GM21360 (cell line): ENCODE results near the gene PAX8.
"Not testable (repeated sequence)": the region's sequence is repeated elsewhere in the genome, so short reads cannot be mapped to it uniquely, and the experiment has no call there.

Experiments
- ATAC-seq: cut with Tn5 transposase; IDR thresholded peaks from one replicate; pipeline ENCODE4 v1.9.1; 2021; ENCODE audit warnings: mild to moderate bottlenecking, moderate library complexity; ENCODE audit not compliant: unreplicated experiment

Gene PAX8

GRCh38 chr2:113278742-113279139 is at the start of gene PAX8:
Gene PAX8, minus strand, starts transcription at chr2:113278921. Its CDS starts 527 bp downstream, at chr2:113278394.
- no peak for ATAC-seq

GRCh38 chr2:113328043-113328442 is 49.3 kb upstream of the PAX8 start:
- no peak for ATAC-seq

GRCh38 chr2:113325161-113325731 is 46.5 kb upstream of the PAX8 start:
- not testable (repeated sequence) for ATAC-seq

DNA sequence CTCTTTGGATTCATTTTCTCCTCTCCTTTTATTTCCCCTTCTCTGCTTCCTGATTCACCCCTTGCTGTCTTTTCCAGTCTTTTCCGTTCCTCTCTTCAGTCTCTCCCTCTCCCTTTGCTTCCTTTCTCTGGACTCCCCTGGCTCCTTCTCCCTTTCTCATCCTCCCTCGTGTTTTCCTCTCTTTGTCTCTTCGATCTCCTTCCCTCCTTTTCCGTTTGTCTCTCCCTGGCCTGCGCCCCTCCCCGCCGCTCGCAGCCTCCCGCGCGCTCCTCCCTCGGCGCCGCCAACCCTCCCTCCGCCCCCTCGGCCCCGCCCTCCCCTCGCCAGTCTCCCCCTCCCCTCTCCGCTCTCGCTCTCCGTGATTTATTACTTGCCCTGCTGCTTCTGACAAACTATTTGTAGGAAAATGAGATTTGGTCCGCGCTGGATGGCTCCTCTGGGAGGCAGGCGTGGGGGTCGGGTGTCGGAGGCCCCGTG is 46.0 kb upstream of the PAX8 start:
- no peak for ATAC-seq

DNA sequence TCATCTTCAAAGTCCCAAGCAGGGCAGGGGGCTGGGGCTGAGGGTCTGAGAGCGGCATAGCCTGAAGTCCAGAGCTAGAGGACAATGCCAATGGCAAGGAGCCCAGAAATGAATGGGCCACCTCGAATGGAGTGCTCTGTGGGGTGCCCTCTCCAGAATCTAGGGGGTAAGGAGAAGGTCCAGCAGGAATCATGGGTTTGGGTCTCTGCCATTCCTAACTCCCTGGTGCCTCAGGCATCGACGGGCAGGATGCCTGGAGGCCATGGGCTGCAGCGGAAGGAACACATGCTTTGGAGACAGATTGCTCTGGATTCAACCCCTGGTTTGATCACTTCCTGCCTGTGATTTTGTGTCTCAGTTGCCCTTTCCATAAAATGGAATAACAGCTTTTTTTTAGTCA is 44.4 kb upstream of the PAX8 start:
- not testable (repeated sequence) for ATAC-seq

GRCh38 chr2:113320106-113320505 is 41.4 kb upstream of the PAX8 start:
- not testable (repeated sequence) for ATAC-seq

DNA sequence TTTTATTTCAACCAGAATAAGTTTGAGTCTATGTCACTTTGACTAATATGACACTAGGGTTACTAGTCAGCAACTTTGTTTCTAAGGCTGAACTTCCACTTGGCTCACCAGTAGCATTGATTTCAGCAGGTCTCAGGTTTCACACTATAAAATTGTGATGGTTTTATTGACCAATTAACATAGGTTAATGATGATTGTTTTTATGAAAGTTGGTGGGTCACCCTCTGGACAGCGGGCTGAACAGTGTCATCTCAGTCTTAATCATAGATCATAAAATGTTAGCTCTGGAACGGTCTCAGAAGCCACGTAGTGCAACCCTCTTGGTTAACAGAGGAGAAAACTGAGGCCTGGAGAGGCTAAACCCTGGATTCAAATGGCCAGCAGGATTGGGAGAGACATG is 40.2 kb upstream of the PAX8 start:
- not testable (repeated sequence) for ATAC-seq

DNA sequence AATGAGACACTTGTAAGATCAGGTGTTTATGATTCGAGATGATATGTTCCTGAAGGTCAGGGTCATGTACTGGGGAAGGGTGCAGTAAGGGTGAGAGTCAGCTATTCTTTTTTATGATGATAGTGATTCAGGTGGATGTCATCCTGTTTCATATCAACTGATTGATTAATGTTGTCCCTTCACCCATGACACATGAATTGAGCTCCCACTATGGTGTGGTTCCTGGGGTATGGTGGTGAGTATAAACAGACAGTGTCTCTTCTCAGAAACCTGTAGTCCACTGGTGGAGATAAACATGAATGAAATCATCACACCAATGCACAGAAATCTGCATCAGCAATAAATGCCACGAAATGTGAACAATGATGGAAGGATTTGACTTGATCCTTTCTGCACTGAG is 37.4 kb upstream of the PAX8 start:
- no peak for ATAC-seq

- not testable (repeated sequence) for ATAC-seq
These were observed 35.9 kb upstream of the PAX8 start for GRCh38 chr2:113314663-113315062.

DNA sequence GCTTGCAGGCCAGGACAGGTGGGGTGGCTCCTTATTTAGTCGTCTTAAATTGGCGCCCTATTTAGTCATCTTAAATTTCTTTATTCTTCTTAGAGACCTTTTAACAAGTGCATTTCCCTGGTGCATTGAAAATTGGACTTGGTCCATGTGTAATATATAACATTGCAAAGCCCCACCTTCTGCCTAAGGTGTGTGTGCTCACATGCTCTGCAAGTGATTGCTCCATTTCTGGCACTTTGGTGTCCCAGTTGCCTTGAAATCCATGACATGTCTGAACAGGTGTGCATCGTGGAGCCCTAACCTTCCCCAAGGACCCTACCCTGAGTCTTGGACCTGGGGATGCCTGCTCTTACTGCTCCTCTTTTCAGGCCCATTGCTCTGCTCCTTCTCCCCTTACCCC is 35.5 kb upstream of the PAX8 start:
- ATAC-seq: not testable (repeated sequence)

DNA sequence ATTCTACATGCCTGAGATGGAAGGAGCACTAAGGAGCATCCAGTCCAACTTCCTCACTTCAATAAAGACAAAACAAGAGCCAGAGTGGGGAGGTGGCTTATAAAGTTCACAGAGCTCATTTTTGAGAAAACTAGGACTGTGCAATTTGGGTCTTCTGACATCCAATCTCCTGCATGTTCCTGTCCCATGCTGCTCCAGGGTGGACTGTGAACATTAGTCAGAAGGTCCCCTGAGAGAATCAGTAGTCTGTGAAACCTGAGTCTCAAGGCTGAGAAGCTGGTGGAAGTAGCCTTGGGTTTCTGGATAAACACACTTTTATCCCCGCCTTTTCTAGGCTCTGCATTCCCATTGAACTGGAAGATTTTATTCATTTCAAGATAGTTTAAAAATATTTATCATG is 33.1 kb upstream of the PAX8 start:
- ATAC-seq: not testable (repeated sequence)

DNA sequence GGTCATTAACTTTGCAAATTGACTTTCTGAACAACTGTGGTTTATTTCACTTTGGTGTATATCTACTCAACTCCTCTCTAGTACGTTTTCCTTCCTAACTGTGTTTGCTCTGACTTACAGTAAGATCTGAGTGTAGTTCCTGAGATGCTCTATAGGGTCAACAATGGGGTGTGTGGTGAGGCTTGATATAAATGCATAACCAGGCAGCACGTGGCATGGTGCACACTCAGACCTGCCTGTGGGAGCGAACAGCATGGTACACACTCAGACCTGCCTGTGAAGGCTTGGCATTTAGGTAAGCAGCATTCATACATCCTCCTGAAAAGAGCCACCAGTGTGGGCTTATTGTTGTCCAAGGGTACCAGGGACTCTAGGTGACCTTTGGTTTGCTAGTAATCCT is 32.5 kb upstream of the PAX8 start:
- ATAC-seq: not testable (repeated sequence)

GRCh38 chr2:113309655-113310387 is 31.1 kb upstream of the PAX8 start:
- ATAC-seq: no peak

DNA sequence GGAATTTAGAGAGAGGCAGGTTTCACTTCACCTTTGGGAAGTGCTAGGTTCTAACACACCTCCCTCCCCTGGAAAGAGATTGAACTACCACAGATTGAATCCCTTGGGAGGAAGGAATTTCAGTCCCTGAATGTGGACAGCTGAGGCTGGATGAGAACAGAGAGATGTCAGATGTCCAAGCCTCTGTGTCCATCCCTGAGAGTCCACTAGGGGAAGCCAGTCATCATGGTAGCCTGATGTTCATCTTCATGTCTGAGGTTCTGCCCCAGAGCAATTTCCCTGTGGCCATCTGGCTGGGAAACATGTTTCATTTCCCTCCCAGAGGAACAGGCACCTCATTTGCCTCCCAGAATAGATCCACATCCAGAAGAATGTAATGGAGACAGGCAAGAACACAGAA is 30.1 kb upstream of the PAX8 start:
- ATAC-seq: not testable (repeated sequence)

DNA sequence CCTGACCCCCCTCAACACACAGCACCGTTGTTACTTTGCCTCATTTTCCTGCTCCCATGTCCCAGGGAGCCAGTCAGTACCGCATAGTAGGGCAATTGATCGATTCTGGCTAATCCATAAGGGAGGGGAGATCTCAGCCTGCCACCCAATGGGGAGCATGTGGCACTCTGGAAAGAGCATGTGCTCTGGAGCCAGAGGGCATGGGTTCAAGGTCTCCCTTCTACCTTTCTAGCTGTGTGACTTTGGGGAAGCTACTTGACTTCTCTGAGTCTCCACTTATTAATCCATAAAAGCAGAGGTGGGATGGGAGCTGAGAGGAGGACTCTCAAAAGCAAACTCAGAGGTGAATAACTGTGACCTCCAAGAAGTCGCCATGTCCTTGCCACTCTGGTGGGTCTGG is 27.5 kb upstream of the PAX8 start:
- not testable (repeated sequence) for ATAC-seq

DNA sequence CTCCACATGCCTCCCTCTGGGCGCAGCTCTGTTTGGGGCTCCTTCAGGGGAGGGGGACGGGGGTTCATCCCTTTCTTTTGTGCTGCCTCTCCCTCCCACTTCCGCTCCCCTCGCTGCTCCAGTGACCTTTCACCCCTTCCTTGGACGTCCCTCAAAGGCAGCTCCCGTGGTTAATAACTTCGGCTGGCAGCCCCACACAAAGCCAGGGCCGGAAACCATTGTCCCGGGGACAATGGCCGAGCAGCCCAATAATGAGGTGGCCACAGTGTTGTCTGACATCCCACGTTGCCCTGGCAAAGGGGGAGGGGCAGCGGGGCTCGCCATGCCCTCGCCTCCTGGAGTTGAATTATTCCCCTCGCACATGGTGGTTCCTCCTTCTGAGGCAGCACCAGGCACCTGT is 27.0 kb upstream of the PAX8 start:
- ATAC-seq: not testable (repeated sequence)

GRCh38 chr2:113305146-113305545 is 26.4 kb upstream of the PAX8 start:
- no peak for ATAC-seq

GRCh38 chr2:113304702-113305101 is 26.0 kb upstream of the PAX8 start:
- ATAC-seq: no peak

DNA sequence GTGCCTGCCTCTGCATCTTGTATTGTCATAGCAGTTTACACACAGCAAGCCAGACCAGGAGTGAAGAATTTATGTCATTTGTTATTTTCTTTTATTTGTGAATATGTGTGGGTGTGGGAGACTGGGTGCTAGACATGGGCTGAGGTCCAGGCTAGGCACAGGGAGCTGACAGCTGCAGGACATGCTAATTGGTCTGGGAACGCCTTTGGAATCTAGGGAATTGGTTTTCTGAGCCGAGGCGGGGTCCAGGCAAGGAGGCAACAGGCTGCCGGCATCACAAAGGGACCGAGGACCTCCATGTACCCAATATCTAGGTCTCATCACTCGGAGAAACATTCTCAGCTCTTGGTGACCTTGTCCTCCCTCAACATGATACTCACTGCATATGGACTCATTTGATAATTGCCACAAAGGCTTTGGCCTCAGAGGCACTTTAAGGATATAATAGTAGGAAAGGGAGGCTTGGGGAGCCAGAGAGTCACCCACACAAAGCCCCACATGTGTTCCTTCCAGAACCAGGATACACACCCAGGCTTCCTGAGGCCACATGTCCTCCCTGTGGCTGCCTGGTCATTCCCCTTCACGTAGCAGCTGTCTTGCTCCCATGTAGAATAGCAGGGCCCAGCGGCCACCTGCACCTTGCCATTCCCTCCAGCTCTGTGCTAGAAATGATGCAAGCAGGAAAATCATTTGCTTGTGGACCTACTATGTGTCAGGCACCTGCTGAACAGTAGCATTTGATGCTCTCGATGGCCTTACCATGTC is 23.7 kb upstream of the PAX8 start:
- ATAC-seq: not testable (repeated sequence)

DNA sequence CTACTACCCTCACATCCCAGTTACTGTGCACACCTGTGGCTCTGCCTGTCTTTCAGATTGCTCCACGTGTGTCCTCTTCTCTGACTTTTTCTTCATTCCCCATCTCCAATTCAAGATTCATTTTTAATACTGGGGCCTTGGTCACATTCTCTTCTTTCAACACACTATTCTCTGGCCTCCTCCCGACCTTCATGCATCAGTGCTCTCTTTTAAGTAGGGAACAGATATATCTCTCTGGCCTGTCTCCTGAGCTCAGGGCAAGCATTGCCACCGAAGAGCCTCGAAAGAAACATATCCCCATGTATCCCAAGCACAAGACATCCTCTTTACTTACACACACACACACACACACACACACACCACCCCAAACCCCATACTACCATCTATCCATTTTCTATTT is 21.6 kb upstream of the PAX8 start:
- no peak for ATAC-seq

DNA sequence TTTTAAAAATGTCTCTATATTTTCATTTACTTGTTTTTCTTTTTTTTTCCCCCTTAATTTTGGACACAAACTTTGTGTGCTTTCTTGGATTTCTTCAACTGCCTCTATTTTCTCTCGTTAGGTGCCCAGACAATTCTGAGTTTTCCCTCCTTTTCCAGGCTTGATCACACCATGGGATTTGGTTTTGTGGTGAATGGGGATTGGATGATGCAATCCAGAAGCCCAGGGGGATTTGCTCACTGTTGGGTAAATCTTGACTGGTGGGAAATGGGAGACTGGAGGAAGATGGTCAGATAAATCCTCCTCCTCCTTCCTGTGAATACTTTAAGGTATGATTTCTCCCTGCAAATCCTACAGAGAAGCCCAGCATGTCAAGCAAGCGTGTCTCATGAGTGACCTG is 19.5 kb upstream of the PAX8 start:
- no peak for ATAC-seq

DNA sequence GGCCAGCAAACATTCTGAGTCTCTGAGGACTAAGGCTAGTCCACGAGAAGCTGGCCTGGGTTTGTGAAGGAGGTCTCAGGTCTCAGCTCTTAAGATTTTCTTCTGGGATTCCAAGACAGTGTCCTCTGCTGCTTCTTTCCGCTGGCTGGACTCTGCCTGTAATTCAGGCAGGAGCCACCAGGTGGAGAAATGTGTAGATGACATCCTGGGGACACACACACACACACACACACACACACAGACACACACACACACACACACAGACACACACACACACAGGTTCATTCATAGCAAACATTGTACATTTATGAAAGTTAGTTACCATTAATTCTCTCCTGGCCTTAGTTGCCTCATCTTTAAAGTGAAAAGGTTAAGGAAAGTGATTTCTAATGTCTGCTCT is 18.9 kb upstream of the PAX8 start:
- ATAC-seq: not testable (repeated sequence)
